HG03064 (cell line): ENCODE measurements around the gene TYMP.
"Not testable (repeated sequence)": the region's sequence is repeated elsewhere in the genome, so short reads cannot be mapped to it uniquely, and the experiment has no call there.

Experiments
- ATAC-seq: cut with Tn5 transposase; IDR thresholded peaks from one replicate; pipeline ENCODE4 v1.9.1; 2021; ENCODE audit warnings: low read depth; ENCODE audit not compliant: unreplicated experiment

Gene TYMP

DNA sequence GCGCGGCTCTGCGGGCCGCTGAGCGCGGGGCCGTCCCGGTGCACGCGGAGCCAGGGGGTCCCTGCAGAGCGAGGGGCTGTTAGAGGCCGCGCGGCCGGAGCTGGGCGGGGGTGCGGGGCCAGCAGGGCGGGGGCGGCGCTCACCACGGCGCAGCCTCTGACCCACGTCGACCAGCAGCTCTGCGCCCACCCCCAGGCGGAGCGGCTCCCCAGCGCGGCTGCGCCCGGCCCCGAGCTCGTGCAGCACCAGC, 4.0 kb downstream of the TYMP start:
- peak; percentile 22 for ATAC-seq

DNA sequence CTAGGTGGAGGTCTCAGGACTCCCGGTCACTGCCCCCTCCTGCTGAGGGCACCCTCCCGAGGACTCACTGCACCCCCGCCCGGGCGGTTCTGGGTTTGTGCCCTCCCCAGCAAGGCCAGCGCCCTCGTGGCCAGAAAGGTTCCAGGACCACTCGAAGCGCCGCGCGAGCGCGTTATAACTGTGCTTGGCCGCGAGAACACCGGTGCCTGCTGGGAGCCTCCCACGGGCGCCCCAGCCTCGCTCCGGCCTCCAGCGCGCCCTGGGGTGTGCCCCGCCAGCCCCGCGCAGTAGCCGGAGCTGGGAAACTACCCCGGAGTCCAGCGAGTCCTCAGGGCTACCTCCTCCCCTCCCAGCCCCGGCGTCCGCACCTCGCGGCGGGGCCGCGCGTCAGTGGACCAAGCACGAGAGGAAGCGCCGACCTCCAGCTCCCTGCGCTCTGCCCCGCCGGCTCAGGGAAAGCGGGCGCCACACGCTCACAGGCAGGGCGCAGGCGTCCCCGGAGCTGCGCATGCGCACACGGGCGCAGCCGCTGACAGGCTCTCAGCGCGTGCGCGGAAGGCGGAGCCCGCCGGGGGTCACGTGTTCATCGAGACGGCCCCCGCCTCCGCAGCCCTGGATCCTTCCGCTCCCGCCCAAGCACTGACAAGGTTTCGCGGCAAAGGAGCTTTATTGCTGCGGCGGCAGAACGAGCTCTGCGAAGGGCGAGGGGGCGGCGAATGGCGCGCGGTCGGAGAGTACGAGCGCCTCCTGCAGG, 4.5 kb downstream of the TYMP start, which contains the start of gene SCO2:
Gene SCO2 (minus strand): TSS at position 495 of the 754 bp plus-strand sequence. CDS start 1,187 bp downstream, outside the sequence.
- ATAC-seq = peak; percentile 39

DNA sequence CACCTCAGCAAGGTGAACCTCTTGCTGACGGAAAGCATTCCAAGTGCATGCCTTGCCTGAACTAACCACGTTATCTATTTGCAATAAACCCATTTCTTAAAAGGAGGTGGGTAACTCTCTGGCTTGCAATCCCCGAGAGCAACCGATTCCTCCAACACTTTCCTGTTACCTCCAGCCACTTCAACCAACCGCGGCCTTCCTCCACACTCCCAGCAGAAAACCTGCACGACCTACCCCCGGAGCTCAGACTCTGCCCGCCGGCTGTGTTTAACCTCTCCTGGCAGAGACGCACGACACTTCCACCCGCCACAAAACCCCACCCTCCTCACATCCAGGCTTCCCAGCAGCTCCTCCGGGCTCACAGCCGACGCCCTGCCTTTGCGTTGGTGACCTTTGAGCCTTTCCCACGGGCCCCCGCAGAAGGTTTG, 5.1 kb downstream of the TYMP start:
- no peak for ATAC-seq

DNA sequence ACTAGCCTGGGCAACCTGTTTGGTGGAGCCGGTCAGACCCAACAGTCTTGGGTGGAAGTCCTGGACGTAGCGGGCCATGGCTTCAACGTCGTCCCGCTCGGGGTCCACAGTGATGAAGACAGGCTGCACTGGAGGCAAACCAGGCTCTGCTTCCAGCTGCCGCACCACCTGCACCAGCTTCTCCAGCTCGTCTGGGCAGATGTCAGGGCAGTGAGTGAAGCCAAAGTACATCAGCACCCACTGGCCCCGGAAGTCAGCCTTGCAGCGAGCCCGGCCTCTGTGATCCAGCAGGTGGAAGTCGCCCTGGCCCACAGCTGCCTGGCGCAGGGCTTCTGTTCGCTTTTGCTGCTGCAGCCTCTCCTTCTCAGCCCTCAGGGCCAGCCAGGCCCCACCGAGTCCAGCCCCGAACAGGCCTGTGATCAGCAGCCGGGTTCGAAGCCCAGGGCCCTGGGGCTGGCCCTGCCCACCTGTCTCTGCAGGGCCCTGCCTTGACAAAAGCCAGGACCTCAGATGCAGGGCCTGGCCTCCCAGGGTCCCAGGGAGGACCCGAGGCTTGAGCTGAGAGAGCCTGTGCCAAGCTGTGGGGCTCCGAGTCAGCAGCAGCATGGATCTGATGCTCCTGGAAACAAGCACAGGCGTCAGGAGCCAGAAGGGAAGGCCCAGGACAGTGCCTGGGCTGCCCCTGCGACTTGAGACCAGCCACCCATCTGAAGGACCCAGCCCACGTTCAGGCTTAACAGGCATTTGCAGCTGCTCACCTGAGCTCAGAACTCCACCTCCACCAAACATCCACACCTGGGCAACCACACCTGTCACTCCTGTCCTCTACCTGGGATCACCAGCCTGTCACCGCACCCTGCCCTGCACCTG, 5.8 kb downstream of the TYMP start:
- ATAC-seq = no peak

DNA sequence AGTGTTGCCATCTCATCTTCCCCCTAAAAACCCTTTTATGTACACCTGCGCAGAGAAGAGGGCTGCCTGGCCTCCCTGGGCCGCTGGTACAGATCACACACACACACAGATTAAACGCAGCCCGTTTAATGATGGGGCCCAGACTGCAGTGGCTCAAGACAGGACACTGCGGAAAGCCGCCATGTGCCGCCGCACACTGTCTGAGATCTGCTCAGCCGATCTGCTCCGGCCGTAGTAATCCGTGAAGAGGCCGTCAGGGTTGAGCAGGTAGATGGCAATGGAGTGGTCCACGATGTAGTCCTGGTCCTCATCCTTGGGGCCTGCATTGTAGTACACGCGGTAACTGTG, 6.4 kb downstream of the TYMP start:
- no peak for ATAC-seq

DNA sequence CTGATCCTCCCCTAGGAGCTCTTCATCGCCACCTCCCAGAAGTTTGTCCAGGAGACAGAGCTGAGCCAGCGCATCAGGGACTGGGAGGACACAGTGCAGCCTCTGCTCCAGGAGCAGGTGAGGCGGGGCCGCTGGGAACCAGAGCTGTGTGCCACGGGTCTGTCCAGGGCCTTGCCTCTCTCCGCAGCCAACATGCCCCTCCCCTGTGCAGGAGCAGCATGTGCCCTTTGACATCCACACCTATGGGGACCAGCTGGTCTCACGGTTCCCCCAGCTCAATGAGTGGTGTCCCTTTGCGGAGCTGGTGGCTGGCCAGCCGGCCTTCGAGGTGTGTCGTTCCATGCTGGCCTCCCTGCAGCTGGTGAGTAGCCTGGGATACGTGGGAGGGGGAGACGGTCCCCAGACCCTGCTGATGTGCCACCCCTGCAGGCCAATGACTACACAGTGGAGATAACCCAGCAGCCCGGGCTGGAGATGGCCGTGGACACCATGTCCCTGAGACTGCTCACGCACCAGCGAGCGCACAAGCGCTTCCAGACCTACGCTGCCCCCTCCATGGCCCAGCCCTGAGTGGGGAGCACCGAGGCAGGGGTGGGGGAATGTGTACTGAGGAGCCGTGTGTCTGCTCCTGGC, 6.9 kb downstream of the TYMP start:
- ATAC-seq = no peak

DNA sequence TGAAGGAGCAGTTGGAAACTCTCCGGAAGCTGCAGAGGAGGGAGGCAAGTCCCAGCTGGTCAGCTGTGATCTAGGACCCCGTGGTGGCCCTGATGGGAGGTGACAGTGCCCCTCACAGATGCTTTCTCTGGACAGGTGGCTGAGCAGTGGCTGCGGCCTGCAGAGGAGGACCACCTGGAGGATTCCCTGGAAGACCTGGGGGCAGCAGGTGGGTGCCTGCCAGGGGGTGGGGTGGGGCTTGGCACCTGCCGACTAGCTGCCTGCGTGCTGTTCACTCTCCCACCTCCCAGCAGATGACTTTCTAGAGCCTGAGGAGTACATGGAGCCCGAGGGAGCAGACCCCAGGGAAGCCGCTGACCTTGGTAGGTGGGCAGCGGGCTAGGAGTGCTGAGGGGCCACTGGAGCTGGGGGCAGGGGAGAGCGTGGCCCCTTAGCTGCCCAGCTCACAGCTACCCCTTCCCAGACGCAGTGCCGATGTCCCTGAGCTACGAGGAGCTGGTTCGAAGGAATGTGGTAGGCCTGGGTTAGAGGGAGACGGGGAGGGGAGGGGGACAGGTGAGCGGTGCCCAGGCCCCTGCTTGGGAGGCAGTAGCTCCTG, 7.5 kb downstream of the TYMP start:
- ATAC-seq = no peak

DNA sequence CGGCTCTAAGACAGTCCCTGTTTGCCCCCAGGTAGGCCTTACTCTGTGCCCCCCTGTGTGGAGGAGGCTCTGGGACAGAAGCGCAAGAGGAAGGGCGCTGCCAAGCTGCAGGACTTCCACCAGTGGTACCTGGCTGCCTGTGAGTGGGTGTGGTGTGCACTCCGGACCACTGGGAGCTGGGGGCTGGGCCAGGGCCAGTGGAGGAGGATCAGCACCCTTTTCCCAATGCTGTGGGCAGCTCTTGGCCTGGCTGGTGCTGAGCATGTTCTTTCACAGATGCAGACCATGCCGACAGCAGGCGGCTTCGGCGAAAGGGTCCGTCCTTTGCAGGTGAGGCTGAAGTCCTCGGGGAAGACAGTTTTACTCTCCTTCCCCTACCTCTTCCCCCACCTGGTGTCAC, 8.1 kb downstream of the TYMP start:
- no peak for ATAC-seq

DNA sequence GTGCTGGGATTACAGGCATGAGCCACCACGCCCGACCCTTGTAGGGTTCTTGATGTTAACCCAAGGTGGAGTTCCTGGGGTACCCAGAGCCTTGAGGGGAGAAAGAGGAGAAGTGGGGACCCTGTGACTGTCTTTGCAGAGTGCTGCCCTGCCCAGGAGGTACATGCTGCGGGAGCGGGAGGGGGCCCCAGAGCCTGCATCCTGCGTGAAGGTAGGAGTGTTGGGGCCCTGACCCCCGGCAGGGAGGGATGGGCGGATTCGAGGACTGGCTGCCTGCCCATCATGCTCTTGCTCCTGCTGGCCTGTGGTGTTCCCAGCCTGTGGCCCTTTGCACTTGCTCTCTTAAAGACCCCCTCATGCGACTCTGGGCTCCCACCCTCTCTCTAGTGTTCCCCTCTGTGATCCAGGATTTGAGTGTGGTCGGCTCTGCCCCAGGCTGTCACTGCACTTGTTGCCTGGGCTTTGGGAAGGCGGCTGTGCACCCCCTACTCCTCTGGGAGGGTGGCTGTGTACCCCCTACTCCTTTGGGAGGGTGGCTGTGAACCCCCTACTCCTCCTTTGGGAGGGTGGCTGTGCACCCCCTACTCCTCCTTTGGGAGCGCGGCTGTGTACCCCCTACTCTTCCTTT, 8.9 kb downstream of the TYMP start:
- ATAC-seq = no peak

DNA sequence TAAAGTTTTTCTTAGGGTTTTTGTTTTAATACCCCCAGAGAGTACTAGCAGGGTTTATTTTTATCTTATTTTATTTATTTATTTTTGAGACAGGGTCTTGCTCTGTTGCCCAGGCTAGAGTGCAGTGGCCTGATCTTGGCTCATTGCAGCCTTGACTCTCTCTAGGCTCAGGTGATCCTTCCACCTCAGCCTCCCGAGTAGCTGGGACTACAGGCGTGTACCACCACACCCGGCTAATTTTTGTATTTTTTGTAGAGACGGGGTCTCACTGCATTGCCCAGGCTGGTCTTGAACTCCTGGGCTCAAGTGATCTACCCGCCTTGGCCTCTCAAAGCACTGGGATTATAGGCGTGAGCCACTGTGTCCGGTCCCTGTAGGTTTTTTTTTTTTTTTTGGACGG, 9.6 kb downstream of the TYMP start:
- ATAC-seq = not testable (repeated sequence)

DNA sequence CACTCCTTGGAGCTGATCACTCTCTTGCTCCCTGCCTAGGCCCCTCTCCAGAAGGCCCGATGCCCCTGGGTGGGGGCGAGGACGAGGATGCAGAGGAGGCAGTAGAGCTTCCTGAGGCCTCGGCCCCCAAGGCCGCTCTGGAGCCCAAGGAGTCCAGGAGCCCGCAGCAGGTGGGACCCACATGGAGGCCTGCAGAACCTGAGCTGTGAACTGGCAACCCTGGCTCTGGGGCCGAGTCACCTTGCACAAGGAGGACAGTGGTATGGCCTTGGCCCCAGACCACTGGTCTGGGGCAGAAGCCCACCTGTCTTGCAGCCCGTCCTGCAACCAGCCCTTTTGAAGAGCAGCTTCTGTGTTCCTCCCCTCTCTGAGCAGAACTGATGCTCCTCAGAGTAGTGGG, 10.7 kb downstream of the TYMP start:
- no peak for ATAC-seq

DNA sequence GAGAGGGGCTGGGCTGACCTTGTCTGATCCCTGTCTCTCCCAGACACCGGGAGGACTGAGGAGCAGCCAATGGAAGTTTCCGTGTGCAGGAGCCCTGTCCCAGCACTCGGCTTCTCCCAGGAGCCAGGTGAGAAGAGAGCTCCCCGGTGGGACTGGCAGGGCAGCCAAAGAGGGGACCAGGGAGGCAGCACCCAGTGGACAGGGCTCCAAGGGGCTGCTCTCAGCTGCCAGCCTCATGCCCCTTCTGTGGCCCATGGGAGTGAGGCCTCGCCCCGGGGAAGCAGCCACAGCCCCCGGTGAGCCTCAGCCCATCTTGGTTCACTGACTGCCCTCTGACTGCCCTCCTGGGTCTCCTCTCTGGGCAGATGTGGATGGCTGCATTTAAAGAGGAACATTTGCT, 11.2 kb downstream of the TYMP start:
- ATAC-seq = no peak

DNA sequence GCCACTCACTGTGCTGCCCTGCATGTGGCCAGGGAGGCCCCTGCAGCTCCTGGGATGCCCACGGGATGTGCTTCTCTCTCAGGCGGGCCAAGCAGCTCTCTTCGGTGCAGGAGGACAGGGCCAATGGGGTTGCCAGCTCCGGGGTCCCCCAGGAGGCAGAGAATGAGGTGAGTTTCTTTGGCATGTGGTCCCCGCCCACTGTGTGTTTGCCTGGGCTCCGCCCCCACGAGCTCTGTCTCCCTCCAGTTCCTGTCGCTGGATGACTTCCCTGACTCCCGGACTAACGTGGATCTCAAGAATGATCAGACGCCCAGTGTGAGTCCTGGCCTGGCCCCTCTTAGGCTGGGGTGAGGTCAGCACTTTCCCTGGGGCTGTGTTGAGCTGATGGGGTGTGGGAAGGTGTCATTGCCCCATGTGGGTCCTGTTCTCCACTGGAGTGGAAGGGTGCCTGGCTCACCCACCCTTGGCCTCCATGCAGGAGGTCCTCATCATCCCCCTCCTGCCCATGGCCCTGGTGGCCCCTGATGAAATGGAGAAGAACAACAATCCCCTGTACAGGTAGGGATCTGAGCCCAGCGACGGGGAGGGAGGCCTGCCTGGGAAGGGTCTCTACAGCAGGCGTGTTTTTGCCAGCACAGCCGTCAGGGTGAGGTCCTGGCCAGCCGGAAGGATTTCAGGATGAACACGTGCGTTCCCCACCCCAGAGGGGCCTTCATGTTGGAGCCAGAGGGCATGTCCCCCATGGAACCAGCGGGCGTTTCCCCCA, 12.1 kb downstream of the TYMP start:
- ATAC-seq = no peak

DNA sequence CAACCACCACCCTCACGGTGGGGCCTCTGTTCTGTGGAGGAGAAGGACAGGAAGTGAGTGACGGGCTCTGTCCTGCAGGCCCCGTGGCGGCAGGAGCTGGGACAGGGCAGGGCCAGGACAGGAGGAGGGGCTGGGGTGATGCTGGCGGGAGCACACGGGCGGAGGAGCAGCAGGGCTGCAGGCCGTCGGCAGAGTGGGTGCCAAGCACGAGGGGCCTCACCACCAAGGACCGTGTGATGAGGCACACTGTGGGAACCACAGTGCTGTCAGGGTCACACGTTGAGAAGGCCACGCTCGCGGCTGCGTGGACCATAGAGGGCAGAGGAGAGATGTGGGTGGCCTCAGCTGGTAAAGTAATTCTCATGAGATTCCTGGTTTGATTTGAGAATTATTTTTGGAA, 12.9 kb downstream of the TYMP start:
- no peak for ATAC-seq

DNA sequence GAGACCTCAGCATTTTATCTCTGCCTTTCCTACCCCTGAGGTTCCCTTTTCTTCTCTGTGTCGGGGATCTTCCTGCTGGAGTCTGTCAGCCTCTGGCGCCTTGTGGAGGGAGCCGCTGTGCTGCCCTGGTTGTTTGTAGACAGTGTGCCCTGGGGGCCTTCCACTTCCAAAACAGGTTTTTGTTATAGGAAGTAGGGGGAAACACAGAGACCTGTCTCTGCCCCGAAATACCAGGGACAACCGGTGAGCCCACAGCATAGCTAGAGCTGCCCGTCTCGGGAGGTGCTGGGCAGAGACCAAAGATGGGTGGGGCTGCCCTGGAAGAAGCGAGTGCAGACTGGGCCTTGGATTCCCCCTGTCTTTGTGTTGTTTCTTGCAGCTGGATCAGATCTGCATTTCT, 13.7 kb downstream of the TYMP start:
- ATAC-seq = no peak

DNA sequence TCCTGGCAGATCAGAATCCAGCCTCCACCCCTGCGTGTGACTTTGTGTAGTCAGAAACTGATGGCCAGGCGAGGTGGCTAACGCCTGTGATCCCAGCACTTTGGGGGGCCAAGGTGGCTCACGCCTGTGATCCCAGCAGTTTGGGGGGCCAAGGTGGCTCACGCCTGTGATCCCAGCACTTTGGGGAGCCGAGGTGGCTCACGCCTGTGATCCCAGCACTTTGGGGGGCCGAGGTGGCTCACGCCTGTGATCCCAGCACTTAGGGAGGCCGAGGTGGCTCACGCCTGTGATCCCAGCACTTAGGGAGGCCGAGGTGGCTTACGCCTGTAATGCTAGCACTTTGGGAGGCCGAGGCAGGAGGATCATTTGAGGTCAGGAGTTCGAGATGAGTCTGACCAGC, 16.6 kb downstream of the TYMP start:
- ATAC-seq = no peak

DNA sequence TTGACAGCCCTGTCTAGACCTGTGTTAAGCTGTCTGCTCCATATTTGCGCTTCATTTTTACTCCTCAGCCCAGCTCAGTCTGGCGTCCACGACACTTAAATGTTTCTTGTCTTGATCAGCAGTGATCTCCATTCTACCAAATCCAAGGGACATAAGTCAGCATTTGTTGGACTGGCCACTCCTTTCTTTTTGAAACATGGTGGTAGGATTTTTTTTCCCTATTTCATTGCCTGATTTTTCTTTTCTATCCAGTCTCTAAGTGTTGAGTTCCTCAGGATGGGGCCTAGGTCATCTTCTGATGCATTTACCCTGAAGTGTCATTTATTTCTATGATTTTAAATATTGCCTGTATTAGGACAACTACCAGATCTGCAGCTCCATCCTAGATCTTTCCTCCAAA, 20.9 kb downstream of the TYMP start:
- ATAC-seq = no peak

DNA sequence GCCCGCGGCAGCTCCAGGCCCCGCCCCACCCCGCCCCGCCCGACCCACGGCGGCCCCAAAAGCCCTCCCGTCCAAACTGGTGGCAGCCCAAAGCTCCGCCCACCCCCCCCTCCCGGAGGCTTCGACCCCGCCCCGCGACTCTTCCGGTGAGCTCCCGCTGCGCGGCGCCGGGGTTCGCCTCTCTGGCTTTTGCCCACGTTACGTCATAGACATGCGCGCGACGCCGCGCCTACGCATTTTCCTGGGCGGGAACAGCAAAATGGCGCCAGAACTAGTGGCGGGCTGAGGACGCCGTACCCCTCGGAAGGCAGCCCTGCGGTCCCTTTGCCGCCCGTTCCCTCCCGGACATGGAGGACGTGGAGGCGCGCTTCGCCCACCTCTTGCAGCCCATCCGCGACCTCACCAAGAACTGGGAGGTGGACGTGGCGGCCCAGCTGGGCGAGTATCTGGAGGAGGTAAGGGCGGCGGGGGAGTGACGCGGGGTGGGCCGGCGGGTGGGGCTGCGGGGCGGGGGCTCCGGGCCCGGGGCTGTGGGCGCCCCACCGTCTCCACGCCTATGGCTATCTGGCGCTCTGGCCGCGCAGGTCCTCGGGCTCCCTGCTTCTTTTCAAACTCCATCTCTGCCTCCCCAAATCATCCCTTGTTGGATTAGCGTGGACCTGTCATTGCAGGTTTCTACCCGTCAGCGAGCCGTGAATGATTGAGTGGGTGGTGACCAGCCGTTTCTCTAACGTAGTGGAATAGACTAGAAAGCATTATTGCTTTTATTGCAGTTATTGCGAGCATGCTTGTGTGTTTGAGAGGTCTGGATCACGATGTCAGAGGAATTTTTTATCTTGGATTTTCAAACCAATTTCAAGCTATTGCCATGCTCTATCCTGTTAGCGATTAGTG, 21.6 kb downstream of the TYMP start, which contains the start of gene NCAPH2:
Gene NCAPH2 (plus strand): TSS at position 234 of the 894 bp plus-strand sequence. CDS start 114 bp downstream, at position 348.
- ATAC-seq = no peak

DNA sequence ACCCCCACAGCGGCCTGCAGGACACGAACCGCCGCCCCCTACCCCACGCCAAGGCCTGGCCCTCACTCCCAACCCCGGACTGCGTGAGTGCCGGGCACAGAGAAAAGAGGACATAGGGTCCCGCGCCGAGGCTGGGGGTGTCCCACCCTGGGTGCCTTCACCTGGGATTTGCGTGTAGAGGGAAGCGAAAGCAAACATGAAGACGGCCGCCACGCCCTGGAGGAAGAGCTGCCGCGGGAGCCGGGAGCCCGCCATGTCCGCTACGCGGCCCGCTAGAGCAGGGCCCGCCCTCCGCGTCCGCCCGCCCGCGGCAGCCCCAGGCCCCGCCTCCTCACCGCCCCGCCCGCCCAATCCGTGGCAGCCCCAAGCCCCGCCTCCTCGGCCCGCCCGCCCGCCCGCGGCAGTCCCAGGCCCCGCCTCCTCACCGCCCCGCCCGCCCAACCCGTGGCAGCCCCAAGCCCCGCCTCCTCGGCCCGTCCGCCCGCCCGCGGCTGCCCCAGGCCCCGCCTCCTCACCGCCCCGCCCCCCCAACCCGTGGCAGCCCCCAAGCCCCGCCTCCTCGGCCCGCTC, 22.3 kb downstream of the TYMP start, which contains the start of gene LMF2:
Gene LMF2 (minus strand): TSS at position 282 of the 570 bp plus-strand sequence. CDS start 27 bp downstream, at position 255.
- no peak for ATAC-seq
